Stimulated activated CD8-positive, alpha-beta memory T cell treated with anti-CD3 and anti-CD28 coated beads, Interleukin-15, amount 100 ng/mL, for 4 hours (primary cell): ENCODE data around the gene MRAS.
A peak's percentile ranks its signal among the peaks of the same experiment; 100 is the strongest.
"Not testable (repeated sequence)": the region's sequence is repeated elsewhere in the genome, so short reads cannot be mapped to it uniquely, and the experiment has no call there.

Source experiments
- DNase-seq, 2 donors: peaks; one replicate each; pipeline ENCODE4 v3.0.0-alpha.2; 2020; ENCODE audit warnings: low read depth in 2 of 2

MRAS gene

DNA sequence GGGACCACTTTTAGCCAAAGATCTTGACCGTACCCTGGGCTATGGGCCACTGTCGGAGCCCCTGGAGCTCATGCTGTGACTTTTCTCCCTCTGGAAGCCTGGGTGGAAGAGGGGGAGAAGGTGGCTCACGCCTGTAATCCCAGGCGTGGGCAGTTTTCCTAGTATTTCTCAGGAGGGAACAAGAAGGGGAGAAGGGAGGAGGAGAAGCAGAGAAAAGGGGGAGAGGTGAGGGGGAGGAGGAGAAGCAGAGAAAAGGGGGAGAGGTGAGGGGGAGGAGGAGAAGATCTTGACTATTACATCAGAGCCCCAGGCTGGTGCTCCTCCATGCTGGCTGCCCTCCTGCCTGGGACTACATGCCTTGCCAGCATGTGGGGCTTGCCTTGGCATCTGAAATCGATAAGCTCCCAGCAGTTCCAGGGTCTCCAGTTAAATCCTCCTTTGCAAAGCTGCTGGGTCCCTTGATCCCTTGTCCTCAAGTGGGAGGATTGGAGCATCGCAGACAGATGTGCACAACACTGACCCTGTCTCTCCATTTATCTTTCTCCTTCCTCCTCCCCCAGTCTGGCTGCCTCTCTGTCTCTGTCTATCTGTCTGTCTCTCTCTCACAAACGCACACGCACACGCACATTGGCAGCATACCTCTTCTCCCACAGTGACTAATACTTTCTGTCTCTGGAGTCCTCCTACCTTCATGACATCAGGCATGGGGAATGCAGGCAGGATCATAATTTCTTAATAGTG, 41.6 kb downstream of the MRAS start:
- no peak for DNase-seq

DNA sequence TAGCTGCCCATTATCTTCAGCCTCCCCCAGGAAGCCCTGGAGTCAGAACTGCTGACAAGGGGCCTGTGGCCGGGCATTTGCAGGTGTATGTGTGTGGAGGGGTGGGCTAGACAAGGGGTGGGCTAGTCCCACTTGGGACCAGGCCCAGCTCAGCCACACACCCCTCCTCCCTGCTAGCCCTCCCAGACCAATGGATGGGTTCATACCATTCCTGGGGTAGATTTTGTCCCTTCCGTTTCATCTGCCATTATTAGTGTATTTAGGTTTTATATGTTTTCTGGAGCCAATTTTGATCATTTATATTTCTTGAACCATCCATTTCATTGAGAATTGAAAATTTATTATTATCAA, 42.2 kb downstream of the MRAS start:
- no peak for DNase-seq

DNA sequence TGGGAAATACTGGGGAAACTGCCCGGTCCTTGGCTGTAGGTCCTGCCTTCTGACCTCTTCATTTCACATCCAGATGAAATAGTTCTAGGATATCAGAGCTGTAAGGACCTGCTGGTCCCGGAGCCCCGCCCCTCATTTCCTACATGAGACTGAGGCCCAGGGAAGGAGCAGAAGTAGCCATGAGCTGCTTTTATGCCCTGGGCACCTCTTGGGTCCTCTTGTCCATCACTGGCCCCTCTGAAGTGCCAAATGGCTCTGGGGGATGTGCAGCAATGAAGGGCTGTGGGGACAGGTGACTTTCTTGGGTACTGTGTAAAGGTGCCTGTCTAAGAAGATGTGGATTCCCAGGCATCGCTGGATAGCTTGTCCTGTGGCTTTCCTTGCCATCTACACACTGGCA, 45.8 kb downstream of the MRAS start:
- DNase-seq, result no peak

DNA sequence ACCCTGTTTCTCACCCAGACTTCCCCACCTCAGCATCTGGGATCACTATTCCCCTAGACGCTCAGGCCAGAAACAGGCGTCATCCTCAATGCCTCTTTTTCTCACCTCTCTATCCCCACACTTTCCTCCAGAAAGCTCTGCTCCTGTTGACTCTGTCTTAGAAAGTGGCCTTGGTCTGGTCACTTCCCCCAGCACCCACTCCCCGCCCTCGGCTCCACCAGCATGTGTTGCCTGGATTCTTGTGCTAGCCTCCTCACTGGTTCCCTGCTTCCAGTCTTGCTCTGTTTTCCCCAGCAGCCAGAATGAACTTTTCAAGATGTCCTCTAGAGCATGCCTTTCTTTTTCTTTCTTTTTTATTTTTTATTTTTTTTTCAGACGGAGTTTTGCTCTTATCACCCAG, 46.3 kb downstream of the MRAS start:
- no peak for DNase-seq

DNA sequence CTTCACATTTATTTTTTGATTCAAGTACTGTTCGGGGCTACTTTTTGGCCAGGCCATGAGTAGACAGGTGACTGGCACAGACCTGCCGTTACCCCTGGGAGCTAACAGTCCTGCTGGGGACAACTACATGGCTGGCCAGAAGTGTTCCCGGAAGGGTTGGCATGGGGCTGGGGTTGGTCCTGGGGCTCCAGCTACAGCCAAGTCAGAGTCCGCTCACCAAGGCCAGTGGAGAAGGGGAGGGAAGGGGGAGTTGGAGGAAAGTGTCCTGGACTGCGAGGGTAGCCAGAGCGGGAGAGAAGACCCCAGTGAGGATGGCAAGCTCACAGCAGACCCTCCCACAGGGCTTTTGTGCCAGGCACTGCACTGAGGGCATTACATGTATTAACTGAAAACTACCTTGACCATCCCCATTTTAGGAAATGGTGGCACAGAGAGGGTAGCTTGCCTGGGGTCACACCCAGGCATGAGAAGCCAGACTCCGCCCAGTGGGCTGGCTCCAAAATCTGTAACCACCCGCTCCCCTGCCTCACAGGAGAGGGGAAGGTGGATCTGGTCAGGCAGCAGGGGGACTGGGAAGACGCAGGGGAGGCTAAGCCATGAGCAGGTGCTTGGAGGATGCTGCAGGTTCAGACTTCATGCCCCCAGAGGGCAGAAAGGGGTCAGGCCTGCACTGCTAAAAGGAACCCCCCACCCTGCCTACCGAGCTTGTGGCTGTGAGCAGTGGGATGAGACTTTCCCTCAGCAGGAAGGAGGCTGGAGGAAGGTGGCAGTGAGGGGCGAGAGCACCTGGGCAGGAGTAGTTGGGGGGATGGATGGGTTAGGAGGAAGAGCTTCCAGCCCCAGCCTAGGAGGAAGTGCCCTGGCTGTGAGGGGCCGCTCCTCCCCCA, 47.7 kb downstream of the MRAS start:
- no peak for DNase-seq

DNA sequence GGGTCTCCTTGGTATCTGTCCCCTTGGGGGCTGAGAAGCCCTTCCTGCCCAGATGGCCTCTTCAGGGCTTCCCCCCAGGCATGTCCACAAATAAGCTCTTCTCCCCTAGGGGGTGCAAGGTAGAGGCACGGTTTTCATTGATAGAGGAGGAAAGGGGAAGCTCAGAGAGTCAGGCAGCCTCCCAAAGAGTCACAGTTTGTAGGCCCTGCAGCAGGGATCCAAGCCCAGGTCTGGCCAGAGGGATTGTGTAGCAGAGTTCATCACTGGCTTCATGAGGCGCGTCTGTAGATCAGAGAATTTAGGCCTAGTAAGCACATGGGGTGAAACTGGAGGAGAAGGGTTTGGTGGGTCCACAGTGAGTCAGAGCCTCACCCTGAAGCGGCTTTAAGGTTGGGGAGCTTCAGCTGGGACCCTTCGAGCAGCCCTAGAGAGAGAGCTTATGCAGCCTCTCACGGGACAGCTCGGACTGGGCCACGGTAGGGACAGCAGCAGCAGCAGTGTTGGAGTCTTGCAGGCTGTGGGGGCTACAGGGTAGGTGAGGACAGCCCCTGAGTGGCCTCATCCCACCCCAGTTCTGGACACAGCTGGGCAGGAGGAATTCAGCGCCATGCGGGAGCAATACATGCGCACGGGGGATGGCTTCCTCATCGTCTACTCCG, 48.5 kb downstream of the MRAS start:
- no peak for DNase-seq

DNA sequence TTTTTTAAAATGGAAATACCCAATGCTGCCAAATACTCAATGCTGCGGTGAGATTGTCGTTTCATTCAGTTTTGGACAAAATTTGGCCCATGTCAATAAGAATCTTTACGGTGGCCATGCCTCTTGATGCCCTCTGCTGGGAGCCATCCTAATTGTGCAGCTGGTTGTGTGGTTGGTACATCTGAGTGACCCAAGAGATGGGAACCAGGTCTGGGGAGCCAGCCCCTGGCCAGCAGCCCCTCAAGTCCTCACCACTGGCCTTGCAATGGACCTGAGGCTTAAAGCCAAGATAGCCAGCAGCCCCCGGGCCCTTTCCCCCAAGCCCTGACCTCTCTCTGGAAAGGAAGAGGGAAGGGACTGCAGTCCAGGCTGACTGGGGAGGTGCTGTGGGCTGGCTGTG, 49.6 kb downstream of the MRAS start:
- DNase-seq, result no peak

DNA sequence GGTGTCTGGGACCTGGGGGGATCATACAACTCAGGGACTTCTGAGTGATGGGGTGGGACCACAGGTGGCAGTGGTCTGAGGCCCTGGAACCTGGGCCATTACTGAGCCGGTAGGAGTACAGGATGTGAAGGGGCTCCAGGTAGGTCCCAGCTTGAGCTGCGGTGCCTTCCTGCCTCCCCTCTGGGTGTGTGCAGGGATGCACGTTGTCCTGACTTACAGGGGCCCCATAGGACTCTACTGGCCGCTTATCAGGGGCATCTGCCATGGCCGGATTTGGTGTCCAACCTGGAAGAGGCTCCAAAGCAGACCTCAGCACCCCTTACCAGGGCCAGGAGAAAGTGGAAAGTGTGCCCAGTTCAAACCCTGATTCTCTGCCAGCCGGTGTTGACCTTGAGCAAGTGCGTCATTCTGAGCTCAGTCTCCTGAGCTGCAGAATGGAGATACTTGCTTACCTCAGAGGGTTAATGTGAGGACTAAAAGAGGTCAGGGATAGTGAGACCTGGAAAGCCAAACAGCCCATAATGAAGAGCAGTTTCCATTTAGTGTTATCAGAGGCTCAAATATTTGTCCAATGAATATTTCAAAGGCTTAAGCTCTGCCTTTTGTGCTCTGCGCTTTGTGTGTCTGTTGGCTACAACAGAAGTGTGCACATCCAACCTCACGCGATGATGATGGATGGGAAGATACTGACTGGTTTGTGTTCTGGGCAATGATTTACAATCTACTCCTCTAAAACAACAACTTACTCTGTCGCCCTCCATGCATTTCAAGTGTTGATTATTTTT, 50.6 kb downstream of the MRAS start:
- no peak for DNase-seq

DNA sequence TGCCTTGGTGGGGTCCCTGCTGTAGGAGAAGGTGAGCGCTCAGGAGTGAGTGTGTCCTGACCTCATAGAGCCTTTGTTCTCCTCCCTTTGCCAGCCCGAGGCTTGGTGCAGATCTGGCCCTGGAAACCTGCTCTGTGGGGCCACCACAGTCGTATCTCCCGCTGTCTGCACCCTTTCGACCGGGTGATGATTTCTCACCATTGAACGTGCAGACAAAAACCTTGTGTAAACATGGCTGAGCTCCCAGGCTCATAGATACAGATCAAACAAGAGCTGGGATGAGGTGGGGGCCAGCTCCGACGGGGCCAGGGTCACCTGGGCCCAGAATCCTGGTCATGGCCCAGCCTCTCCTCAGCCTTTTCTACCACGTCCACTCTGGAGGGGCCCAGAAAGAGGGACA, 51.4 kb downstream of the MRAS start:
- DNase-seq, result no peak

DNA sequence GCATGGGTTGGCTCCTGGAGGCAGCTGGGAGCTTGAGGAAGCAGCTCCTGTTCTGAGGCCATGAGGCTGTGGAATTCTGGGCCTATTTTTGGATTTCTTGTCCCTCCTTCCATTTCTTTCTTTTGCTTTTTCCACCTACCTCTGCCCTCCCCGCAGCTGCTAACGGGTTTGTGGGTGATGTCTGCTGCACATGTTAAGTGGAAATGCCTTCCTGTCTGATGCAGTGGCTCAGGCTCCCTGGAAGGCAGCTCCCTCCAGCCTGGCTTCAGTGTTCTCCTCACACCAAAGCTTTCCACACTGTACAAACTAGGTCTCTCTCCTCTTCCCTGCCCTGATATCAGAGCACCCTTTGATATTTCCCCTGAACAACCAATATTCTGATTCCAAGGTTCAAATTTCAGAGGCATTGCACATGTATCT, 52.3 kb downstream of the MRAS start:
- no peak for DNase-seq

DNA sequence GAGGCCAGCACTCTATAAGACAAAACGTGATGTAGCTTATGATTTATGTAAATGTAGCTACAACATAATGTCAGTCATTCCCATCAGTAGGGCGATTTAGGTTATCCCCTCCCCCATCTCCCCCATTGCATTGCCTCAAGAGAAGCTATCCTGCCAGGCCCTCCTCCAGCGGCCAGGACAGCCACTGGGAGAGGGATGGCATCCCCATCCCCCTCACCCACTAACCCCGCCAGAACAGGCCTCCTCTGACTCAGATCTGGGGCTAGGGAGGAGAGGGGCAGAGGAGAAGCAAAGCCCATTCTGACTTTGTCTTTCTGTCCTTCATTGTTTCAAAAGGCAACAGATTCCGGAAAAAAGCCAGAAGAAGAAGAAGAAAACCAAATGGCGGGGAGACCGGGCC, 53.5 kb downstream of the MRAS start:
- DNase-seq, result no peak

DNA sequence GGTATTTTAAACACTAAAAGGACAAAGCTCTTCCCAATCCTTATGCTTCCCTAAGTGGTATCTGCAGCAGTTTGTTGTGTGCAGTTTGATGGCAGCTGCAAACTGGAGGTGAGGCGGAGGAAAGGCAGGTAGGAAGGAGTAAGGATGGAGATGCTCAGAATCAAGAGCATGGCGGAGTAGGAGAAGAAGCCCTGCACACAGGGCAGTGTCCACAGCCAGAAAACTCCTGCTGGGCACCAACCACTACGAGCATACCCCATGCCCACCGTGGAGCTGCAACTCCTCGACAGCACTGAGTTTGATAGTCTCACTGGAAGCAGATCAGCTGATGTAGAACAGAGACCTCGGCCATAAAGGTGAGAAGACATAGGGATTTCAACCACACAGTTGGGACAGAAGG, 55.7 kb downstream of the MRAS start:
- no peak for DNase-seq

DNA sequence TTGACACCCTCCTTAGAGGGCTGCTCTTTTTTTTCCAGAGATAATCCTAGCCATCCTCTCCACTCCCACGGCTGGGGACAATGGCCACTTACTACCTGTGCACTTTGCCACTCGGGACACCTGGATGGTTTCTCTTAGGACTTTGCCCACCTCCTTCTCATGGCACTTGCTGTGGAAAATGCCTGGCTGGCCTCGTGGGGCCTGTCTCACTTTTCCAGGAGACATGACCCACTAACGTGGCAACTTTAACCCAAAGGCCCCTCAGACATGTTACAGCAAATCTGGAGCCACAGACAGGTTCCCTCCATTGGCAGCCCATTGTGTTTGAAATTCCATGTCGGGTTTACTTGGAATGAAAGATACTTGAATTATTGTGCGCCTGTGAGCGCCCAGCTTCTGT, 56.6 kb downstream of the MRAS start:
- DNase-seq, result no peak

DNA sequence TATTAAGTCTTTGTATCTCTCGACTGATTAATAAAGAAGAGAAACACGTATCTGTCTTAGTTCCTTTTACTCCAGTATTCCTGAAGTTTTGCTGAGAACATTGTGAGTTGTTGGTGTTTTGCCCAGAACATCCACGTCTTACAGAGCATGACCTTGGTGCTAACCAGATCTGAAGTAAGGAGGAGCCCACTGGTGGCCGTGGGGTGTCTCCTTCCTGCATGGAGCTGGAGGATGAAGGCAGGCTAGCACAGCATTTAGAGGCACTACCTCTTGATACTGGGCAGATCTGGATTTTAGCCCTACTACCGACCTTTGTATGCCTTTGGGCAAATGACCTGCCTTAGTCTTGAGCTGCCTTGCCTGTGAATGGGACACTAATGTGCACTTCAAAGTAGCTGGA, 57.1 kb downstream of the MRAS start:
- DNase-seq, result no peak

DNA sequence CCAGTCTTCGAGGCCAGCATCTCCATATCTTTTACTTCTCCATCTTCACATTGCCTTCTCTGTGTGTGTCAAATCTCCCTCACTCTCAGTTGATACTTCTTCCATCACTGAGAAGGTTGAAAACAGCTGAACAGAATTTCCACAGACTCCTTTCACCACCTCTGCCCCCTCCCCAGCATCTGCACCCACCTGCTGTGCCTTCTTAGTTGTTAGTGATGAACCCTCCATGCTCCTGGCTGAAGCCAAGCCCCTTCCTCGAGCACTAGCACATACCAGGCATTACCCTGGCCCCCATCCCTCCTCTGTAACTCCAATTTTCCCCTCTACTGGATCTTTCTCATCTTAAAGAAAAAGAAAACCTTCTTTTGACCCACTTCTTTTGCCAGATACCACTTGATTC, 58.2 kb downstream of the MRAS start:
- no peak for DNase-seq

DNA sequence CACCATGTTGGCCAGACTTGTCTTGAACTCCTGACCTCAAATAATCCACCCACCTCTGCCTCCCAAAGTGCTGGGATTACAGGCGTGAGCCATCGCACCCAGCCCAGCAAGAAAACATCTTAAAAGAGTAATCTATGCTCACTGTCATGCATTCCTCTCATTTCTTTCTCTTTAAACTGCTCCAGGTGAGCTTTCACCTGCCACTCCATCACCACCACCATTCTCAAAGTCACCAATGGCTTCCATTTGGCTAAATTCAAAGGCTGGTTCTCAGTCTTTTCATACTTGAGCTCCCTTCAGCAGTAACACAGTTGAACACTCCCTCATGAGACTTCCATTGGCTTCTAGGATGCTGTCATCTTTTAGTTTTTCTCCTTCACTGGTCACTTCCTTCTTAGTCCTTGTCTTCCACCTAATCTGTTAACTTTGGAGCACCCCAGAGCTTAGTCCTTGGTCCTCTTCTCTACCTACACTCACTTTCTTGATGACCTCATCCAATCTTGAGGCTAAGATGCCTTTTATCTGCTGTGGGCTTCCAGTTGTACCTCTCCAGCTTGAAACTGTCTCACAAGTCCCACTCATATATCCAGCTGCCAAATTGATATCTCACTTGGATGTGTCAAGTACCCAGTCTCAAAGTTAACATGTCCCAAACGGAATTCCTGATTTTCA, 59.0 kb downstream of the MRAS start:
- no peak for DNase-seq

DNA sequence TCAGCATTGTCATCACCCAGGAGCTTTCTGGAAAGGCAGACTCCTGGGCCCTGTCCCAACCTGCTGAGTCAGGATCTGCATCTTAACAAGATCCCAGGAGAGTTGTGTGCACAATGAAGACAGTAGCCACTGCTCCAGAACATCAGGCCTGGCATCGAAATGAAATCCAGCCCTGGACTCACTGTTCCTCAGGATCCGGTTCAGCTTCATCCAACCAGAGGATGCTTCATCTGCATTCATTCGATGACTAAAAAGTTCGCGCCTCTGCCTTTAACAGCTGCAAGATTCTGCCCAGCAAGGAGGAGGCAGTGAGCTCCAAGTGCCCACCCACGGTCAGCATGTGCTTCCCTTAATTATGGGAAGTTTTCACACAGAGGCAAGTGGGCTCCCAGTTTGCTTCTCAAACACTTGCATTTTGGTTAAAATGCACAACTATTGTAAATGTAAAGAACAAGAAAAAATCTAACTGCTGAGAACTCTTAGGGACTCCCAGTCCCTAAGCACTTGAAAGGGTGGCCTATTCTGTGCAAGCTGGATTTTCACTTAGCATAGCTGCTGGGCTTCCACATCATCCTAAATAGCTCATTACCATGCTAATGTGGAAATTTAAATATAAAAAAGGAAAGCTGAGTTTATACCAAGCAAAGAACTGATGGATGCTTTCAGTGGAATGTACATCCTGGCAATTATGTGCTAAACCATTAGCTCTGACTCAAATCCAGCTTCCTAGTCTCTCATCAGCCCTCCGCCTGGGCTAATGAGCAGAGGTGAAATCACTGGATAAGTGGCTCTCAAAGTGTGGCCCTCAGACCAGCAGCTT, 60.6 kb downstream of the MRAS start:
- no peak for DNase-seq

DNA sequence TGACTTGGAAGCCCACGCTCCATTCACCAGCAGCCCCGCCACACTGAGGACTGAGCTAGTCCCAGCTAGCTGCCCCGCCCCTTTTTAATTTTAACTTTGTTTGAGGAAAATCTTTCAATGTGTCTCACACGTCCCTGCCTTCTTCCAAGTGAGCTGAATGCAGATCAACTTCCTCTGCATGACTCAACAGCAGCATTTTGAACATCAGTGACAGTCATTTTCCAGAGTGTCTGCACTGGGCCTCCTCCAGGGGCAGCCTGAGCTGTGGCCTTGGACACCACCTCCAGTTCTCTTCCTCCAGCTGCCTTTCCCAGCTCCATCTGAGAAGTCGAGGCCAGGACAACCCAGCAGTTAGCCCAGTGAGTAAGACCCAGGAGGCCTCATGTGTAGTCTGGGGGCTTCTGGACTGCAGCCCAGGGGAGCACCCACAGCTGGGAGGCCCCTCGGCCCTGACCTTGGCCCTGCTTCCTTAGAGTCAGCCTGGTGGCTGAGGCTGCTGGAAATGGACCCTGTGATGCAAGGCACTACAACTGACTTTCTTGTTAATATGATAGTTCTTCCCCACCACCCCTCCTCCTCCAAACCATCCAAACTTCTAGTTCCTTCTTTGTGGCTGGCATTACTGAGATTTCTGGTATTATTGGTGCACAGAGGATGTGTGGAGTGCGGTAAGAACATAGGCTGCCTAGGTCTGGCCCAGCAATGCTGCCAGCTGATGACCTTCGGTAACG, 64.6 kb downstream of the MRAS start:
- no peak for DNase-seq

DNA sequence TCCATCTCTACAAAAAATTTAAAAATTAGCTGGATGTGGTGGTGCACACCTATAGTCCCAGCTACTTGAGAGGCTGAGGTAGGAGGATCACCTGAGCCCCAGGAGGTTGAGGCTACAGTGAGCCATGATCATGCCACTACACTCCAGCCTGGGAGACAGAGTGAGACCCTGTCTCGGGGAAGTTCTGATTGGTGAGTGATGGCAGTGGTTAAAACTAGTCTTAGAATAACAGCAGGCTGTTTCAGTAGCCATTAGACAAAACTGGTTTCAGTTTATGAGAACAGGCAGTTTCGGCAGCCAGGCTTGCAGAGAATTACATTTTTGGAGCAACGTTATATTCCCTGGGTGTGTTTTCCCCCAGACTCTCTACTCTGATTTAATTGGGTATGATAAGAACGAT, 67.9 kb downstream of the MRAS start:
- not testable (repeated sequence) for DNase-seq

DNA sequence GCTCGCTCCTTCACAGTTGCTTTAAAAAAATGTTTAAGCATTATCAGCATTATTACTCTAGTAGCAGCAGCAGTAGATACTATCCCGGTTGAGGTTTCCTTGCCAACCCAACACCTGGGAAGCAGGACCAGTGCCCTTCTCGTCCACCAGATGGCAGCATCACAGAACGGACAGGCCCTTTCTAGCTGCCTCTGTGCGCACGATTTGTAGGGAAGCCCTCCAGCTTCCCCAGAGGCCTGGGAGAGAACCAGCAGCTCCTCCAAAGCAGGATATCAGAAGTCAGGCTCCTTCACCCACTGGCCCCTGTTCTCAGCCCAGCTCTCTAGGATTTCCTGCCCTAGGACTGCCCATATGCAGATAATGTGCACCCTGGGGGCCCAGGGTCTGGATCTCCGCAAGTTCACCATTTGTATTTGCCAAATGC, 69.2 kb downstream of the MRAS start:
- DNase-seq, result peak; percentile 8 to 24
